ENCODE measurements around the gene PUS1.

The PUS1 gene

DNA sequence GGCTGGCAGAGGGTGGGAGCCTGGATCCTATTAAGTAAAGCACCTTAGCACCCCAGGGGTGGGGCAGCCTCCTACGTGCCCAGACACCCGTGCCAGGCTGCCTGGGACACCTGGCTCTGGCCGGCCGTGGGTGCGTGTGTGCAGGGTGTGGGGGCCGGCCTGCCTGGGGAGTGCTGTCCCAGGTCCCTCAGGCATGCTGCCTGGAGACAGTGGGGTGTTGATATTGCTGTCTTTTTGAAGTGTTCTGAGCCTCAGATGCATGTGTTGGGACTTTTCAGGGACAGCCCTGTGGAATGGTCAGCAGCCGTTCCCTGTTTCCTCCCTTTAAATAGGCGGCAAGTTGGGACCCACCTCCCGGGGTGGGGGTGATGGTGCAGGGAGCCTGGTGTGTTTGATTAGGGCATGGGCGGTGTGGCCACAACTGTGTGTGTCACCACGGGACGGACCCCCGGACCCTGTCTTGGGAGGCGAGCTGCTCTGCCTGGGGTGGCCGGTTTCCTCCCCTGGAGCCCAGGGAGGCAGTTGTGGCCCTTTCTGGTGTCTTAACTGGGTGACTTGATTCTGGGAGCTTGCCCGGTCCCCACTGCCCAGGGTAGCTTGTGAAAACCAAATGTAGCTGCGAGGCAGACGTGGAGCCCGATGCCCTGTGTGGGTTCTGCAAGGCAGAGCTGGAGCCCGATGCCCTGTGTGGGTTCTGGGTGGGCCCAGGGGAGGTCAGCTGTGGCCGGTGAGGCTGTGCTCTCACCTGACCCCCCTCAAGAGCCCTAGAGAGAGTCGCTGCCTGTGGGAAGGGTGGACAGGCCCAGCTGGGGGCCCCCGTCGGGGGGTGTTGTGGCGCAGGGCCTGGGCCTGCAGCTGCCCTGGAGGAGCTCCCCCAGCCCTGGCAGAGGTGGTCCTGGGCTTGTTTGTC, 26.5 kb upstream of the PUS1 start:
- DNase-seq (ENCODE audit: low spot score) = no peak

GRCh38 chr12:131903270-131904255, 25.5 kb upstream of the PUS1 start:
- no peak for DNase-seq (ENCODE audit: low spot score)

GRCh38 chr12:131904346-131904745, 24.7 kb upstream of the PUS1 start:
- no peak for DNase-seq (ENCODE audit: low spot score)

- DNase-seq (ENCODE audit: low spot score) = no peak
Observed at GRCh38 chr12:131905081-131905629, 23.9 kb upstream of the PUS1 start.

- no peak for DNase-seq (ENCODE audit: low spot score)
Observed at GRCh38 chr12:131905630-131906091, 23.4 kb upstream of the PUS1 start.

- DNase-seq (ENCODE audit: low spot score) = no peak
Observed at GRCh38 chr12:131907379-131908091, 21.5 kb upstream of the PUS1 start.

DNA sequence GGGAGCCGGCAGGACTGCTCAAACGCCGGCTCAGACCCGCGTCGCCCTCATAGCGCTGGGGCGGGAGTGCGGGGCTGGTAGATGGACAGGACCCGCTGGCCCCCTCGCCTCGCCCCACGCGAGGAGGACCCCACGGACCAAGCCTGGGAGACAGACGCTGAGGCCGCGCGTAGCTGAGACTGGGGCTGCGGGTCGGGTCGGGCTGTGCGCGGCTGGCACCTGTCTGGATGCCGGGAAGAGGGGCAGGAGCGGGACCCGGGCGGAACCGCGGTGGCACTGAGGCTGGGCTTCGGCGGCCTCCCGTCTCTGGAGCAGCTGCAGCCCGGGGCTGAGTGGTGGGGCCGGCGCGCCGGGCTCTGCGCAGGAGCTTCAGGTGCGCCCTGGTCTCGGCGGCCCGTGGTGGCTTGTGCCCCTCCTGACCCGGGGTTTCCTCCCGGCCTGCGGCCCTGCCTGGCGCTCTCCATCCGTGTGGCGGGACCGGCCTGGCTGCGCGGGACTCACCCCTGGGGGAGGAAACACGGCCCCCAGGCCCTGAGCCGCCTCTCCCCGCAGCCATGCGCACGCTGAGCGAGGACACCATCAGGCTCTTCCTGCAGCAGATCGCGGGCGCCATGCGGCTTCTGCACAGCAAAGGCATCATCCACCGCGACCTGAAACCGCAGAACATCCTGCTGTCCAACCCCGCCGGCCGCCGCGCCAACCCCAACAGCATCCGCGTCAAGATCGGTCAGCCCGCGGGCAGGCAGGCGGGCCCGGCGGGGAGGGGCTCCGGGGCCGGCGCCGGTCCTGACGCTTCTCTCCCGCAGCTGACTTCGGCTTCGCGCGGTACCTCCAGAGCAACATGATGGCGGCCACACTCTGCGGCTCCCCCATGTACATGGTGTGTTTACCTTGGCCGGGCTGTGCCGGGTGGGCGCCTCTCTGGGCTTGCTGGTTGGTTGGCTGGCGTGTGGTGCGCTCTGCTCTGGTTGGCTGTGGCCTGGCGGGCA, 20.7 kb upstream of the PUS1 start:
- no peak for DNase-seq (ENCODE audit: low spot score)

- DNase-seq (ENCODE audit: low spot score) = no peak
Observed at GRCh38 chr12:131909081-131909751, 19.9 kb upstream of the PUS1 start.

DNA sequence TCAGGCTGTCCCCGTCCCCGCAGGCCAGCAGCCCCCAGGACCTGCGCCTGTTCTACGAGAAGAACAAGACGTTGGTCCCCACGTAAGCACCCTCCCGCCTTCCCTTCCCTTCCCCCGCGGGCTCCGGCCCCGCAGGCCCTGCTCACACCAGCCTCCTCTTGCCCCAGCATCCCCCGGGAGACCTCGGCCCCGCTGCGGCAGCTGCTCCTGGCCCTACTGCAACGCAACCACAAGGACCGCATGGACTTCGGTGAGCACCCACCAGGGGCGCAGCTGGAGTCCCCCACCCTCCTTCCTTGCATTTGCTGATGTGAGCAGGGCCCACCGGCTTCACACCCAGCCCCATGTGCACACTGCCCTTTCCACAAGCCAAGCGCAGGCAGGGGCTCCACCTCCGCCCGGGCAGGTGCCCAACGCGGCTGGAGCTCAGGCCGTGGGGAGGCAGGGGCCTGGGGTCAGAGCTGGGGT, 19.3 kb upstream of the PUS1 start:
- DNase-seq (ENCODE audit: low spot score) = no peak

DNA sequence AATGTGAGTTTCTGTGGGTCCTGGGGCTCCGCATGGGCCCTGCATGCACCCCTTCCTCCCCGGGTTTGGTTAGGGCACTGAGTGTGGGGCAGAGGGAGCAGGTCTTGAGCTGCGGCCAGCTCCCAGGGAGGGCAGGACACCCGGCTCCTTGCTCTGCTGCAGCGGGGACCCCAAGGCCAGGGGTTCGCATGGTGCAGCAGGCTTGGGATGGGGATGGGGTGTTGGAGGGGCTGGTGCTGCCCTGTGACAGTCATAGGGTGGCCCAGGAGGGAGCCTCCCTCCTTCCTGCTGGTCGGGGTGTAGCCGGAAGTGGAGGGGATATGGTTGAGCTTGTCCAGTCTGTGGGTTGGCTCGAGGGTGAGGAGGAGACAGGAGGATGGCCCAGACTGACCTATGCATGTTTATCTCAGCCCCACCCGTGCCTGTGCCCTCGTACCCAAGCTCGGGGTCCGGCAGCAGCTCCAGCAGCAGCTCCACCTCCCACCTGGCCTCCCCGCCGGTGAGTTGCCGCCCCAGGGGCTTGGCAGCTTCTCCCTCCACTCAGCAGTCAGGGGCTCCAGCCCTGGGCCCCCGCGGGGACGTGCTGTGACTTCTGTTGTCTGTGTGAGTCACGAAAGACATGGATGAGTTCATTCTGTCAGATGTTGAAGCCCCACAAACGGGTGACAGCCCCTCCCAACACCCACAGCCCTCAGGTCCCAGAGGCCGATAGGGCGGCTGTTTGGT, 18.6 kb upstream of the PUS1 start:
- no peak for DNase-seq (ENCODE audit: low spot score)

DNA sequence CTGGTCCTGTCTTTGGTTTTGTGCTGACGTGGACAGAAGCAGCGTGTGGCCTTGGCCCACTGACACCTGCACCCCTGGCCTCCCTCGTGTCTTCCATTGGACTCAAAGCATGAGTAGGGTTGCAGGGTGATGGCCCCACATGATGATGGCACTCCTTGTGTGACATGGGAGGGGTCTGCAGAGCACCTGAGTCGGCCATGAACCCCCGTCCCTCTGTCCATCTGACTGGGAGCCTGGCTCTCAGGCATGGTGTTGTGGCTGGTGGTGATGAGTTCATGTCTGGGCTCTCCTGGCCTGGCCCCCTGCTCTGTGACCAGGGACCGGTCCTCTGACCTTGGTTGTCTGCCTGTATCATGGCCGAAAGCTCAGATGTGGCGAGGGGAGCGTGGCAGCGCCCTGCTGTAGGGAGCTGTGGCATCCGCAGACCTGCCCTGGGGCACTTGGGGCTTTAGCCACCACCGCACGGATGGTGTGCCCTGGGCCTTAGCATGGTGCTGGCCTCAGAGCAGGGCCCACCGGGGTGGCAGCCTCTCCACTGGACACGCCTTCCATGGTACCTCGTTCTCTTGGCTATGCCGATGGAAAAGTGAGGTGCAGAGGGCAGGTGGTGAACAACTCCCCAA, 17.9 kb upstream of the PUS1 start:
- DNase-seq (ENCODE audit: low spot score) = no peak

DNA sequence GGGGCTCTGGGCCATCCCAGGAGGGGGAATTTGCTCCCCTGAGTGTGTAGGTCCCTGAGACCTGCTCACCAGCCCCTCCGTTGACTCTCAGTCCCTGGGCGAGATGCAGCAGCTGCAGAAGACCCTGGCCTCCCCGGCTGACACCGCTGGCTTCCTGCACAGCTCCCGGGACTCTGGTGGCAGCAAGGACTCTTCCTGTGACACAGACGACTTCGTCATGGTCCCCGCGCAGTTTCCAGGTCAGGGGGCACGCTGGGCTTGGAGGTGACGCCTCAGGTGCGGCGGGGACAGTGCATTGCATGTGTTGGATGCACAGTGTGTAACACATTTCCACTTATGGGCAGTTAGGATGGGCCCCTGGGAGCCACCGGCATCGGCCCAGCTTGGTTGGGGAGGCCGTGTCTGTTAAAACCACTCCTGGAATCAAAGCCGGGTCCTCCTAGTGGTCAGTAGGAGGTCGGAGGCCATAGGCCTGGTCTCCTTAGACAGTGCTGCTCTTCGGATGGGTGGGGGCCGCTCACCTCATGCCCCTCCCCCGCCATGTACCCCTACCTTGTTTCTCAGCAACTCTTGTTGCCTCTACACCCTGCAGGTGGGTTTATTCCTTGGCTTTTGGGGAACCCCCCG, 17.1 kb upstream of the PUS1 start:
- DNase-seq (ENCODE audit: low spot score) = no peak

DNA sequence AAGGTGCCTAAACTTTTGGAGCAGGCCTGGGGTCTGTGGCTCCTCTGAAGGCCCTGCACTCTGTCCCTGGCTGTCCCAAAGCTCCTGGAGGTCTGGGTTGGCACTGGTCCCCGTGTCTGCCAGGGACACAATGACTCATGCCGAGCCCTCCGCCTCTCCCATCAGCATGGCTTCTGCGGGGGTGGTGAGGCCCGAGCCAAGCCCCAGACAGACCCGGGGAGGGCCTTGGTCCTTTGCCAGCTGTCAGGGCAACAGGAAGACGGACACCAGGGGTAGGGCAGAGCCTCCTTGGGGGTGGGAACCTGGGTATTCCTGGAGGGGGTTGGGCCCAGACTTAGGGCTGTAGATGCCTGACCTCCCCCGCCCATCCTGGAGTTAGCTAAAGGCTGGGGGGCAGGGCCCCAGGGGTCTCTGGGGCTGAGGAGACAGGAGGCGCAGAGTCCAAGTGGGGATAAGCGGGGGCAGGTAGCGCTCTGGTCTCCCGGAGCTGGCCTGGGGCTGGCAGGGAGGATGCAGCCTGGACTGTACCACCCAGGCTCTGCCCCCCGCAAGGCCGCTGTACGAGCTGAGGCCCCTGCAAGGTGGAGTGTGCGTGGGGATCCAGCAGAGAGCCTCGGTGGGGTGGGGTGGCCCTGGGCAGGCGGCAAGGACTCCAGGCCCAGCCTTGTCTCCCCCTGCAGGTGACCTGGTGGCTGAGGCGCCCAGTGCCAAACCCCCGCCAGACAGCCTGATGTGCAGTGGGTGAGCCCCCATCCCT, 16.4 kb upstream of the PUS1 start:
- DNase-seq (ENCODE audit: low spot score) = peak; percentile 87

- DNase-seq (ENCODE audit: low spot score) = no peak
Observed at GRCh38 chr12:131913666-131914065, 15.4 kb upstream of the PUS1 start.

DNA sequence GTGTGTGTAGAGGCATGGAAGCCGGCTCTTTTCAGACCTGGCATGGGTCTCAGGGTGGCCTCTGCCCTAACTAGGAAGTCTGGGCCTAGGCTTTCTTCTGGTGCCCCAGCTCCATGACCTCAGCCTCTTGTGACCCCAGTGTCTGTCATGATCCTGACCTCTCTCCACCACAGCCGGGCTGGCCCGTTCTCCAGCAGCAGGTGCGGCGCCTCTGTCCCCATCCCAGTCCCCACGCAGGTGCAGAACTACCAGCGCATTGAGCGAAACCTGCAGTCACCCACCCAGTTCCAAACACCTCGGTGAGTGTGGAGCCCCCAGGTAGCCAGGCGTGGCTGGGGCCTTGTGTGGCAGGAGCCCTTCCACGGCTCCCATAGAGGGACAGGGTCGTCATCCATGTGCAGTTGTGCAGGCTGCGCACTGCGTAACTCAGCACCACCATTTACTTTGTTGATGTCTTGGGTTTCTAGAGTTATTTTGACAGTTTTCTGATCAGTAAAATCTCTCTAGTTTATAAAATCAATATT, 14.8 kb upstream of the PUS1 start:
- DNase-seq (ENCODE audit: low spot score) = no peak

DNA sequence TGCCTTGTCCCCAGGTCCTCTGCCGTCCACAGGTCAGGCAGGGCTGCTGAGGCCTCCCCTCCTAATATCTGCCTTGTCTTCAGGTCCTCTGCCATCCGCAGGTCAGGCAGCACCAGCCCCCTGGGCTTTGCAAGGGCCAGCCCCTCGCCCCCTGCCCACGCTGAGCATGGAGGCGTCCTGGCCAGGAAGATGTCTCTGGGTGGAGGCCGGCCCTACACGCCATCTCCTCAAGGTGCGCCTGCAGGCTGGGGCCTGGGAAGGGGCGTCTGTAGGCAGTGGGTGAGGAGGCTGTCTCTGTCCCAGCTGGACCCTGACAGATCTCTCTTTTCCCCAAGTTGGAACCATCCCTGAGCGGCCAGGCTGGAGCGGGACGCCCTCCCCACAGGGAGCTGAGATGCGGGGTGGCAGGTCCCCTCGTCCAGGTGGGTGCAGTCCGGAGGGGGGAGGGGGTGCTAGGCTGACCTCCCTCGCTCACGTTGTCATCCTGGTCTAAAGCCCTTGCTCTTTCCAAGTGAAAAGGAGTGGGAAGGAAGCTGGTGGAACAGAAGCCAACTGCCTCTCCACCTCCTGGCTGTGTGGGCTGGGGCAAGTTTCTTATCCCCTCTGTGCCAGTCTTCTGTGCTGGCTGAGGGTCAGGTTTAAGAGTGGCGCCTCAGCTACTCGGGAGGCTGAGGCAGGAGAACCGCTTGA, 13.9 kb upstream of the PUS1 start:
- DNase-seq (ENCODE audit: low spot score) = no peak

DNA sequence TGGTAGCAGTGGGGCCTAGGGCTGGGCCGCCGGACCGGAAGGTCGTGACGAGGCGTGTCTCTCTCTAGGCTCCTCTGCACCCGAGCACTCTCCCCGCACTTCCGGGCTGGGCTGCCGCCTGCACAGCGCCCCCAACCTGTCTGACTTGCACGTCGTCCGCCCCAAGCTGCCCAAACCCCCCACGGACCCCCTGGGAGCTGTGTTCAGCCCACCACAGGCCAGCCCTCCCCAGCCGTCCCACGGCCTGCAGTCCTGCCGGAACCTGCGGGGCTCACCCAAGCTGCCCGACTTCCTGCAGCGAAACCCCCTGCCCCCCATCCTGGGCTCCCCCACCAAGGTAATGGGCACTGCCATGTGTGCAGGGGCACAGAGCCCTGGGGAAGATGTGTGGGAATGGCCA, 13.3 kb upstream of the PUS1 start:
- no peak for DNase-seq (ENCODE audit: low spot score)

Measured in kidney capillary endothelial cell (primary cell).